Osteoblast (primary cell): ENCODE data around the gene MAD1L1. TPM values are rescaled to one million over a fixed set of nuclear protein-coding genes. Genes with fewer than 3 reads are reported as not detected.

Experiments
- DNase-seq: peaks from one replicate; pipeline ENCODE4 v3.0.0; 2011; ENCODE audit warnings: low spot score, mixed read lengths; ENCODE audit not compliant: insufficient read length; ENCODE audit errors: missing footprints
- H2AFZ ChIP-seq: 2 replicates; pipeline ENCODE4 v1.6.0; 2011; ENCODE audit warnings: mild to moderate bottlenecking, low read length
- H3K27ac ChIP-seq: 2 replicates; pipeline ENCODE4 v1.5.1; 2011; ENCODE audit warnings: mild to moderate bottlenecking, low read depth, low read length, moderate library complexity
- H3K27me3 ChIP-seq: 2 replicates; pipeline ENCODE4 v1.6.0; 2012; ENCODE audit warnings: mild to moderate bottlenecking, control low read depth, inconsistent platforms, low read length, moderate library complexity; ENCODE audit not compliant: insufficient read depth
- H3K36me3 ChIP-seq: 2 replicates; pipeline ENCODE4 v1.5.1; 2011; ENCODE audit warnings: mild to moderate bottlenecking, low read length, control low read depth, moderate library complexity; ENCODE audit not compliant: insufficient read depth
- H3K4me1 ChIP-seq: 2 replicates; pipeline ENCODE4 v1.5.1; 2011; ENCODE audit warnings: mild to moderate bottlenecking, low read length, control low read depth, moderate library complexity; ENCODE audit not compliant: insufficient read depth
- H3K4me2 ChIP-seq: 2 replicates; pipeline ENCODE4 v1.6.0; 2011; ENCODE audit warnings: mild to moderate bottlenecking, low read length; ENCODE audit not compliant: insufficient read depth
- H3K4me3 ChIP-seq: fragments of 200-600 bp; sonication (generic); 3 replicates; pipeline ENCODE4 v1.5.1; 2012; ENCODE audit warnings: mild to moderate bottlenecking, low read length, inconsistent platforms; ENCODE audit not compliant: insufficient read depth
- H3K79me2 ChIP-seq: 2 replicates; pipeline ENCODE4 v1.6.0; 2012; ENCODE audit warnings: mild to moderate bottlenecking, low read length, control low read depth, inconsistent platforms; ENCODE audit not compliant: insufficient read depth
- H3K9me3 ChIP-seq: 2 replicates; pipeline ENCODE4 v1.5.1; 2011; ENCODE audit warnings: low read depth, low read length, control low read depth
- H4K20me1 ChIP-seq: 2 replicates; pipeline ENCODE4 v1.6.0; 2012; ENCODE audit warnings: mild to moderate bottlenecking, low read length, control low read depth; ENCODE audit not compliant: insufficient read depth
- total RNA-seq: library from RNA; depleted of rRNA; stranded (reverse); fragments of >200 nt; gene quantifications from 2 replicates; pipeline ENCODE4 v1.2.3, GENCODE V29; 2012
- TF ChIP-seq, protein P1 (sequence below): IDR thresholded peaks from 2 replicates; pipeline ENCODE4 v1.5.1; 2011; ENCODE audit warnings: mild to moderate bottlenecking, low read depth, low read length, moderate library complexity; ENCODE audit errors: extremely low read depth

Gene MAD1L1
- total RNA-seq, 1 donor: 66.2 TPM

DNA sequence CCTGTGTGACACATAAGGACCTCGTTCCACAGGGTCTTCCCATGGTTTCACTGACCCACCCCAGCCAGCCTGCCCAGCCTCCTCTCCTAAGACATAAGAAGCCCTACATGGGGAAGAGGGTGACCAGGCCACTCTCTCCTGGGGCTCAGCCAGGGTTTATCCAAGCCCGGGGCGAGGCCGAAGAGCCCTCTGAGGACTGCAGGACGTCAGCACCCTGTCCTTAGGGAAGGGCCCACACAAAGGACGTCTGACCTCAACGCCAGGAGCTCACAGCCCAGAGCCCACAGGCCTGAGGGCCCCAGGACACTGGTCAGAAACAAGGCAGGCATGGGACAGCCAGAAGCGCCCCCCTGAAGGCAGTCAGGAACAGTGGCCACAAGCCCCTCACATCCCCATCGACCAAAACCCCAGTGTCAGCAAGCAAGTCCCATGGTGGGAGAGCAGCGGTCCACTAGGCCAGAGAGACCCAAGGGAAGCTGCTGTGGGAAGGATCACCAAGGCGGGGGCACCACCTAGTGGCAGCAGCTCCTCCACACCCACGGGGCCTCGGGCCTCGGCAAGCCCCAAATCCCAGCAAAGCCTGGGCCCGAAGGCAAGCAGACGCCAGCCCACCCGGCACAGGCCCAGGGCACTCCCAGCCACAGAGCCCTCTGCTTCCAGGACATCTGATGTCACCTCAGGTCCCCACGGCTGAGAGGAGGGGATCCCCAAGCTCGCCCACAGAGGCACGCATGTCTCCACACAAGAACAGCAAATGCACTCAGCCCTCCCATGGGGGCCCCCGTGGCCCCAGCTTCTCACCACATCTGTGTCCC lies 23.4 kb downstream of the MAD1L1 start:
- Histone ChIP-seq H3K4me3 (no peak overlapping the region), H3K79me2 (peaks cover 3% of the 10 kb centered on the region), H3K27ac (peak overlapping the region; percentile 23), H3K36me3 (peaks cover 25% of the 10 kb centered on the region), H3K4me1 (no peaks in the 10 kb centered on the region), H2AFZ (peak overlapping the region; percentile 59), H3K4me2 (no peak overlapping the region), H4K20me1 (peaks cover 10% of the 10 kb centered on the region), H3K27me3 (no peaks in the 10 kb centered on the region), H3K9me3 (no peaks in the 10 kb centered on the region)
- TF ChIP-seq, protein P1, sequence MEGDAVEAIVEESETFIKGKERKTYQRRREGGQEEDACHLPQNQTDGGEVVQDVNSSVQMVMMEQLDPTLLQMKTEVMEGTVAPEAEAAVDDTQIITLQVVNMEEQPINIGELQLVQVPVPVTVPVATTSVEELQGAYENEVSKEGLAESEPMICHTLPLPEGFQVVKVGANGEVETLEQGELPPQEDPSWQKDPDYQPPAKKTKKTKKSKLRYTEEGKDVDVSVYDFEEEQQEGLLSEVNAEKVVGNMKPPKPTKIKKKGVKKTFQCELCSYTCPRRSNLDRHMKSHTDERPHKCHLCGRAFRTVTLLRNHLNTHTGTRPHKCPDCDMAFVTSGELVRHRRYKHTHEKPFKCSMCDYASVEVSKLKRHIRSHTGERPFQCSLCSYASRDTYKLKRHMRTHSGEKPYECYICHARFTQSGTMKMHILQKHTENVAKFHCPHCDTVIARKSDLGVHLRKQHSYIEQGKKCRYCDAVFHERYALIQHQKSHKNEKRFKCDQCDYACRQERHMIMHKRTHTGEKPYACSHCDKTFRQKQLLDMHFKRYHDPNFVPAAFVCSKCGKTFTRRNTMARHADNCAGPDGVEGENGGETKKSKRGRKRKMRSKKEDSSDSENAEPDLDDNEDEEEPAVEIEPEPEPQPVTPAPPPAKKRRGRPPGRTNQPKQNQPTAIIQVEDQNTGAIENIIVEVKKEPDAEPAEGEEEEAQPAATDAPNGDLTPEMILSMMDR: peak; percentile 80
- DNase-seq: peak; percentile 99

- Histone ChIP-seq H3K36me3 (peaks cover 25% of the 10 kb centered on the region), H3K4me2 (no peak overlapping the region), H3K27me3 (no peaks in the 10 kb centered on the region), H3K79me2 (peaks cover 3% of the 10 kb centered on the region), H3K4me3 (no peak overlapping the region), H2AFZ (no peak overlapping the region), H3K4me1 (no peaks in the 10 kb centered on the region), H4K20me1 (peaks cover 10% of the 10 kb centered on the region), H3K27ac (no peak overlapping the region), H3K9me3 (no peaks in the 10 kb centered on the region)
- TF ChIP-seq, protein P1: no peak
- peak; percentile 68 for DNase-seq
These were observed 24.0 kb downstream of the MAD1L1 start for GRCh38 chr7:2208712-2209111.

DNA sequence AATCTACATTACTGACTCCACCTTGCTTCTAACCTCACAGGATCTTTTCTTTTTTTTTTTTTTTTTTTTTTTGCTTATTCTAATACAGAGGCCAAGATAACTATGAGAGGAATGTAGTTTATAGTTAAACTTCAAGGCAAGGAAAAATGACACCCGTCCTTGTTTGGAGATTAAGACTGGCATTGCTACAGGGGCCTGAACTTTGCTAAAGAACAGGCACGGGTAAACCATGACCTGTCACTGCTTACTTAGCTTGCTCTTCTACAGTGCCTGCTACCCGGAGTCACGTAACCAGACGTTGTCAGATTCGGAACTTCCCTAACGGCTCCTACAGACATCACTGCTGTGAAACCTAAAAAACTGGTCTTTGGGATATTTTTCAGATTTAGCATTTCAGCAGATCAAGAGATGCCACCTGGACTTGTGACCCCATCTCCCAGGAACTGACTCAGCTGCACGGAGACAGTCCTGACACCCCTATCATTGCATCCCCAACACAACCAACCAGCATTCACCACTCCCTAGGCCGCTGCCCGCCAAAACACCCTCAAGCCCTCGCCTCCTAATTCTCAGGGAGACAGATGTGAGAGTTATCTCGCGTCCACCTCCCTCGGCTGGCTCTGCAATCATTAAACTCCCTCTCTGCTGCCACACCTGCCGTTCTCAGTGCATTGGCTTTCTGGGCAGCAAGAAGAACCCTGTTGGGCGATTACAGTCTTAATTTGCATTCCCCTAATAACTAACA lies 27.5 kb downstream of the MAD1L1 start:
- H3K4me3 ChIP-seq: no peak overlapping the region
- H2AFZ ChIP-seq: no peak overlapping the region
- H4K20me1 ChIP-seq: peaks cover 10% of the 10 kb centered on the region
- H3K27ac ChIP-seq: no peak overlapping the region
- no peaks in the 10 kb centered on the region for H3K4me1 ChIP-seq
- no peaks in the 10 kb centered on the region for H3K27me3 ChIP-seq
- DNase-seq: peak; percentile 37
- H3K36me3 ChIP-seq: peaks cover 16% of the 10 kb centered on the region
- no peak overlapping the region for H3K4me2 ChIP-seq
- TF ChIP-seq, protein P1: no peak
- no peaks in the 10 kb centered on the region for H3K9me3 ChIP-seq
- H3K79me2 ChIP-seq: peaks cover 3% of the 10 kb centered on the region

DNA sequence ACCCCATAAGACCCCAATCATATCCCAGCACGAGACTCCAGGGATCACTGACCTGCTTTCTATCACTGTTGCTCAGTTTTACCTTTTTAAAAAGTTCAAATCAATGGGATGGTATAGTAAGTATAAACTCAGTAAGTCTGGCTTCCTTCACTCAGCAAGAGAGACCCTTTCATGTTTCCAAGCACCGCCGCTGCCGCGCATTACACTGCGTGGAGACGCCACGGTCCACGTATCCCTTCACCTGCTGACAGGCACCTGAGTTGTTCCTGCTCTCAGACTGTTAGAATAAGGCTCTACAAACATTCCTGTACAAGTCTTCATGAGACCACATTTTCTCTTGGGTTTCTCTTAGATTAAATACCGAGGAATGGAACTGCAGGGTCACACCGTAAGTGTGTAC lies 28.3 kb downstream of the MAD1L1 start:
- H3K36me3 ChIP-seq: peaks cover 16% of the 10 kb centered on the region
- H4K20me1 ChIP-seq: peaks cover 9% of the 10 kb centered on the region
- H2AFZ ChIP-seq: no peak overlapping the region
- H3K4me2 ChIP-seq: no peak overlapping the region
- H3K4me1 ChIP-seq: no peaks in the 10 kb centered on the region
- no peaks in the 10 kb centered on the region for H3K27me3 ChIP-seq
- TF ChIP-seq, protein P1: no peak
- no peak for DNase-seq
- no peaks in the 10 kb centered on the region for H3K9me3 ChIP-seq
- H3K79me2 ChIP-seq: peaks cover 3% of the 10 kb centered on the region
- H3K27ac ChIP-seq: no peak overlapping the region
- H3K4me3 ChIP-seq: no peak overlapping the region
